ENCODE results near the gene GPHN. TPM values are rescaled to one million over a fixed set of nuclear protein-coding genes. Genes with fewer than 3 reads are reported as not detected.

Gene GPHN
- polyA plus RNA-seq (2012; ENCODE audit: low read depth, missing spikeins), result 32.1 TPM

GRCh38 chr14:66507722-66508546 lies at the start of gene GPHN:
Gene GPHN, plus strand, starts transcription at chr14:66508147.
- peak; percentile 100 for FAIRE-seq
- DNase-seq (ENCODE audit: insufficient read length, low spot score), result peak; percentile 74
- no peak for TF ChIP-seq SPI1 (IDR thresholded peaks at IDR 0.05; ENCODE audit: low read depth, low read length)
- TF ChIP-seq POU2F2 (IDR thresholded peaks at IDR 0.05; ENCODE audit: low read depth, low read length), result peak; percentile 40; the same call in 1 of the 2 replicates
- TF ChIP-seq POLR2A (IDR thresholded peaks at IDR 0.05; ENCODE audit: low read depth, low read length), result peak; percentile 85
- no peak for TF ChIP-seq PAX5 (IDR thresholded peaks at IDR 0.05; ENCODE audit: insufficient read depth, low read length, severe bottlenecking)
- TF ChIP-seq TAF1 (IDR thresholded peaks at IDR 0.05; ENCODE audit: low read depth, low read length), result peak; percentile 74
- peak; percentile 87 for TF ChIP-seq POLR2AphosphoS5 (IDR thresholded peaks at IDR 0.05; ENCODE audit: low read depth, low read length)

- TF ChIP-seq PAX5 (IDR thresholded peaks at IDR 0.05; ENCODE audit: insufficient read depth, low read length, severe bottlenecking), result no peak
- no peak for FAIRE-seq
- no peak for DNase-seq (ENCODE audit: insufficient read length, low spot score)
Observed at GRCh38 chr14:66459603-66460002, 48.3 kb upstream of the GPHN start.

GRCh38 chr14:66464261-66464660 lies 43.7 kb upstream of the GPHN start:
- TF ChIP-seq TAF1 (IDR thresholded peaks at IDR 0.05; ENCODE audit: low read depth, low read length) (no peak), PAX5 (IDR thresholded peaks at IDR 0.05; ENCODE audit: insufficient read depth, low read length, severe bottlenecking) (no peak), POU2F2 (IDR thresholded peaks at IDR 0.05; ENCODE audit: low read depth, low read length) (no peak), SPI1 (IDR thresholded peaks at IDR 0.05; ENCODE audit: low read depth, low read length) (no peak)
- FAIRE-seq (no peak), DNase-seq (ENCODE audit: insufficient read length, low spot score) (no peak)

- no peak for DNase-seq (ENCODE audit: insufficient read length, low spot score)
- FAIRE-seq, result no peak
- TF ChIP-seq POU2F2 (IDR thresholded peaks at IDR 0.05; ENCODE audit: low read depth, low read length) (no peak), SPI1 (IDR thresholded peaks at IDR 0.05; ENCODE audit: low read depth, low read length) (no peak), POLR2AphosphoS5 (IDR thresholded peaks at IDR 0.05; ENCODE audit: low read depth, low read length) (no peak), TAF1 (IDR thresholded peaks at IDR 0.05; ENCODE audit: low read depth, low read length) (no peak), PAX5 (IDR thresholded peaks at IDR 0.05; ENCODE audit: insufficient read depth, low read length, severe bottlenecking) (no peak), POLR2A (IDR thresholded peaks at IDR 0.05; ENCODE audit: low read depth, low read length) (no peak)
Observed at GRCh38 chr14:66468778-66469367, 39.1 kb upstream of the GPHN start.

GRCh38 chr14:66471584-66471983 lies 36.4 kb upstream of the GPHN start:
- TF ChIP-seq SPI1 (IDR thresholded peaks at IDR 0.05; ENCODE audit: low read depth, low read length) (no peak), PAX5 (IDR thresholded peaks at IDR 0.05; ENCODE audit: insufficient read depth, low read length, severe bottlenecking) (no peak), TAF1 (IDR thresholded peaks at IDR 0.05; ENCODE audit: low read depth, low read length) (no peak), POU2F2 (IDR thresholded peaks at IDR 0.05; ENCODE audit: low read depth, low read length) (no peak), POLR2A (IDR thresholded peaks at IDR 0.05; ENCODE audit: low read depth, low read length) (no peak)
- DNase-seq (ENCODE audit: insufficient read length, low spot score) (no peak), FAIRE-seq (no peak)

GRCh38 chr14:66472251-66472650 lies 35.7 kb upstream of the GPHN start:
- no peak for DNase-seq (ENCODE audit: insufficient read length, low spot score)
- no peak for FAIRE-seq
- TF ChIP-seq TAF1 (IDR thresholded peaks at IDR 0.05; ENCODE audit: low read depth, low read length) (no peak), PAX5 (IDR thresholded peaks at IDR 0.05; ENCODE audit: insufficient read depth, low read length, severe bottlenecking) (no peak), POLR2AphosphoS5 (IDR thresholded peaks at IDR 0.05; ENCODE audit: low read depth, low read length) (no peak), POU2F2 (IDR thresholded peaks at IDR 0.05; ENCODE audit: low read depth, low read length) (no peak)

- DNase-seq (ENCODE audit: insufficient read length, low spot score) (no peak), FAIRE-seq (no peak)
- TF ChIP-seq SPI1 (IDR thresholded peaks at IDR 0.05; ENCODE audit: low read depth, low read length), result no peak
- no peak for TF ChIP-seq POLR2AphosphoS5 (IDR thresholded peaks at IDR 0.05; ENCODE audit: low read depth, low read length)
- no peak for TF ChIP-seq PAX5 (IDR thresholded peaks at IDR 0.05; ENCODE audit: insufficient read depth, low read length, severe bottlenecking)
- no peak for TF ChIP-seq POLR2A (IDR thresholded peaks at IDR 0.05; ENCODE audit: low read depth, low read length)
- no peak for TF ChIP-seq POU2F2 (IDR thresholded peaks at IDR 0.05; ENCODE audit: low read depth, low read length)
- no peak for TF ChIP-seq TAF1 (IDR thresholded peaks at IDR 0.05; ENCODE audit: low read depth, low read length)
Observed at GRCh38 chr14:66473223-66473622, 34.7 kb upstream of the GPHN start.

- TF ChIP-seq PAX5 (IDR thresholded peaks at IDR 0.05; ENCODE audit: insufficient read depth, low read length, severe bottlenecking) (no peak), POLR2A (IDR thresholded peaks at IDR 0.05; ENCODE audit: low read depth, low read length) (no peak), POU2F2 (IDR thresholded peaks at IDR 0.05; ENCODE audit: low read depth, low read length) (no peak), SPI1 (IDR thresholded peaks at IDR 0.05; ENCODE audit: low read depth, low read length) (no peak), POLR2AphosphoS5 (IDR thresholded peaks at IDR 0.05; ENCODE audit: low read depth, low read length) (no peak)
- FAIRE-seq, result no peak
- DNase-seq (ENCODE audit: insufficient read length, low spot score), result no peak
Observed at GRCh38 chr14:66476964-66477363, 31.0 kb upstream of the GPHN start.

- DNase-seq (ENCODE audit: insufficient read length, low spot score) (no peak), FAIRE-seq (no peak)
- no peak for TF ChIP-seq POU2F2 (IDR thresholded peaks at IDR 0.05; ENCODE audit: low read depth, low read length)
- TF ChIP-seq PAX5 (IDR thresholded peaks at IDR 0.05; ENCODE audit: insufficient read depth, low read length, severe bottlenecking), result no peak
- no peak for TF ChIP-seq TAF1 (IDR thresholded peaks at IDR 0.05; ENCODE audit: low read depth, low read length)
- TF ChIP-seq POLR2AphosphoS5 (IDR thresholded peaks at IDR 0.05; ENCODE audit: low read depth, low read length), result no peak
Observed at GRCh38 chr14:66477567-66477966, 30.4 kb upstream of the GPHN start.

- no peak for DNase-seq (ENCODE audit: insufficient read length, low spot score)
- no peak for TF ChIP-seq PAX5 (IDR thresholded peaks at IDR 0.05; ENCODE audit: insufficient read depth, low read length, severe bottlenecking)
- no peak for TF ChIP-seq SPI1 (IDR thresholded peaks at IDR 0.05; ENCODE audit: low read depth, low read length)
- TF ChIP-seq POLR2AphosphoS5 (IDR thresholded peaks at IDR 0.05; ENCODE audit: low read depth, low read length), result no peak
- TF ChIP-seq POLR2A (IDR thresholded peaks at IDR 0.05; ENCODE audit: low read depth, low read length), result no peak
- TF ChIP-seq TAF1 (IDR thresholded peaks at IDR 0.05; ENCODE audit: low read depth, low read length), result no peak
- no peak for TF ChIP-seq POU2F2 (IDR thresholded peaks at IDR 0.05; ENCODE audit: low read depth, low read length)
- no peak for FAIRE-seq
Observed at GRCh38 chr14:66482873-66483272, 25.1 kb upstream of the GPHN start.
